GOT3 (cell line): Measurements from ENCODE around the gene AGBL4.

Experiments
- DNase-seq: peaks from one replicate; lab custom pipeline; 2025; ENCODE audit warnings: mixed read lengths; lab: John Stamatoyannopoulos, UW

The AGBL4 gene

GRCh38 chr1:48943393-48943792 is 1080.4 kb downstream of the AGBL4 start:
- no peak for DNase-seq

- DNase-seq = no peak
Measured at GRCh38 chr1:48940962-48941732, 1082.6 kb downstream of the AGBL4 start.

- DNase-seq = no peak
Measured at GRCh38 chr1:48940354-48940753, 1083.4 kb downstream of the AGBL4 start.

- no peak for DNase-seq
Measured at GRCh38 chr1:48939828-48940227, 1083.9 kb downstream of the AGBL4 start.

GRCh38 chr1:48939042-48939441 is 1084.7 kb downstream of the AGBL4 start:
- DNase-seq = no peak

- DNase-seq = no peak
Measured at GRCh38 chr1:48937732-48938131, 1086.0 kb downstream of the AGBL4 start.

GRCh38 chr1:48936436-48936835 is 1087.3 kb downstream of the AGBL4 start:
- DNase-seq = no peak

- DNase-seq = no peak
Measured at GRCh38 chr1:48932366-48932765, 1091.4 kb downstream of the AGBL4 start.

GRCh38 chr1:48931506-48932192 is 1092.1 kb downstream of the AGBL4 start:
- DNase-seq = no peak

GRCh38 chr1:48930011-48930410 is 1093.7 kb downstream of the AGBL4 start:
- DNase-seq = no peak

- no peak for DNase-seq
Measured at GRCh38 chr1:48924099-48924498, 1099.7 kb downstream of the AGBL4 start.

GRCh38 chr1:48923116-48923515 is 1100.6 kb downstream of the AGBL4 start:
- DNase-seq = no peak

GRCh38 chr1:48920851-48921250 is 1102.9 kb downstream of the AGBL4 start:
- no peak for DNase-seq

GRCh38 chr1:48917901-48918603 is 1105.7 kb downstream of the AGBL4 start:
- DNase-seq = no peak

GRCh38 chr1:48917070-48917454 is 1106.7 kb downstream of the AGBL4 start:
- DNase-seq = no peak

- DNase-seq = no peak
Measured at GRCh38 chr1:48916130-48917069, 1107.4 kb downstream of the AGBL4 start.

- DNase-seq = no peak
Measured at GRCh38 chr1:48908606-48909005, 1115.1 kb downstream of the AGBL4 start.

GRCh38 chr1:48906729-48907128 is 1117.0 kb downstream of the AGBL4 start:
- DNase-seq = no peak

GRCh38 chr1:48906164-48906563 is 1117.6 kb downstream of the AGBL4 start:
- no peak for DNase-seq

- no peak for DNase-seq
Measured at GRCh38 chr1:48903291-48903690, 1120.5 kb downstream of the AGBL4 start.

GRCh38 chr1:48898894-48899293 is 1124.9 kb downstream of the AGBL4 start:
- no peak for DNase-seq

GRCh38 chr1:48889615-48890014 is 1134.1 kb downstream of the AGBL4 start:
- no peak for DNase-seq
